SU-DHL-6 (cell line): ENCODE results near the gene IL6R.
"Not testable (repeated sequence)": the region's sequence is repeated elsewhere in the genome, so short reads cannot be mapped to it uniquely, and the experiment has no call there.

Source experiments
- H2AFZ ChIP-seq: fragments of 200-600 bp; sonication (generic); 2 replicates; pipeline ENCODE4 v1.6.1; 2014; ENCODE audit warnings: low read depth, mild to moderate bottlenecking, moderate library complexity, mixed read lengths, antibody characterized with exemption, low read length; ENCODE audit not compliant: severe bottlenecking
- H3F3A ChIP-seq: fragments of 200-600 bp; shearing (Covaris generic); 2 replicates; pipeline ENCODE4 v1.6.0; 2016; ENCODE audit warnings: antibody characterized with exemption, mild to moderate bottlenecking; ENCODE audit not compliant: insufficient read depth
- H3K27ac ChIP-seq: fragments of 200-600 bp; sonication (generic); 2 replicates; pipeline ENCODE4 v1.5.1; 2016; ENCODE audit warnings: low read depth, mild to moderate bottlenecking, low read length, moderate library complexity, mixed read lengths
- H3K27me3 ChIP-seq: fragments of 200-600 bp; sonication (generic), shearing (Covaris generic); 2 replicates; pipeline ENCODE4 v1.6.0; 2014; ENCODE audit warnings: mild to moderate bottlenecking, low read length
- H3K36me3 ChIP-seq: fragments of 200-600 bp; sonication (generic); 2 replicates; pipeline ENCODE4 v1.6.1; 2014; ENCODE audit warnings: mild to moderate bottlenecking, low read length, mixed read lengths
- H3K4me2 ChIP-seq: fragments of 300-600, 200-600 bp; shearing (Covaris generic), sonication (generic); 2 replicates; pipeline ENCODE4 v1.6.0; 2014; ENCODE audit warnings: low read length, low read depth, mild to moderate bottlenecking; ENCODE audit not compliant: poor library complexity, severe bottlenecking
- H3K4me3 ChIP-seq: fragments of 200-600 bp; sonication (generic); 2 replicates; pipeline ENCODE4 v1.5.1; 2014; ENCODE audit warnings: antibody characterized with exemption, low read length, mild to moderate bottlenecking, mixed read lengths; ENCODE audit not compliant: insufficient read depth, poor library complexity, severe bottlenecking
- H3K79me2 ChIP-seq: fragments of 200-600 bp; sonication (generic); 2 replicates; pipeline ENCODE4 v1.6.1; 2014; ENCODE audit warnings: mild to moderate bottlenecking, low read length, moderate library complexity; ENCODE audit not compliant: insufficient read depth
- H3K9ac ChIP-seq: fragments of 200-600 bp; sonication (generic); 2 replicates; pipeline ENCODE4 v1.7.0; 2014; ENCODE audit warnings: mild to moderate bottlenecking, low read length
- H3K9me2 ChIP-seq: fragments of 200-600 bp; sonication (generic); replicated peaks from 2 replicates; pipeline ENCODE4 v1.6.1; 2014; ENCODE audit warnings: low read length; ENCODE audit not compliant: insufficient read depth
- H3K9me3 ChIP-seq: fragments of 200-600 bp; sonication (generic); 2 replicates; pipeline ENCODE4 v1.6.1; 2014; ENCODE audit warnings: low read length, mixed read lengths; ENCODE audit not compliant: insufficient read depth
- H4K20me1 ChIP-seq: fragments of 200-600 bp; sonication (generic); 2 replicates; pipeline ENCODE4 v1.6.1; 2014; ENCODE audit warnings: low read depth, mild to moderate bottlenecking, antibody characterized with exemption, low read length, moderate library complexity, mixed read lengths
- EZH2phosphoT487 ChIP-seq: fragments of 200-600 bp; sonication (generic), shearing (Covaris generic); conservative IDR thresholded peaks from 2 replicates; pipeline ENCODE4 v1.6.1; 2018; ENCODE audit warnings: mild to moderate bottlenecking, antibody characterized with exemption, low read length, moderate library complexity, mixed read lengths
- TF ChIP-seq, protein P1 (sequence below): fragments of 200-600 bp; sonication (generic); IDR thresholded peaks from one replicate; pipeline ENCODE4 v1.5.1; 2017; ENCODE audit warnings: antibody characterized with exemption, mild to moderate bottlenecking, low read length, moderate library complexity; ENCODE audit not compliant: insufficient read depth, poor library complexity, severe bottlenecking

Gene IL6R

DNA sequence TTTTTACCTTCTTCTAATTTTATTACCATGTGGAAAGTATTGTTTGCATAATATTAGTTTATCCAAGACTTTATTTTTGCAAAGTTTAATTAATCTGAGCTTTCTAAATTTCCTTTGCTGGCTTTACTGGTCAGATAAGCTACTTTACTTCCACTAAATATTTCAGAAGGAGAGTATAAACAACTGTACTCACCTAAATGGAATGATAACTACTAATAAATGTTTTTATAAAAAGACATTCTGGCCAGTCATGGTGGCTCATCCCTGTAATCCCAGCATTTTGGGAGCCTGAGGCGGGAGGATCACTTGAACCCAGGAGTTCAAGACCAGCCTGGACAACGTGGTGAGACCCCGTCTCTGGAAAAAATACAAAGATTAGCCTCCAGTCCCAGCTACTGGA is 43.8 kb upstream of the IL6R start:
- Histone ChIP-seq H3K4me3 (no peak overlapping the region), H3K27ac (no peak overlapping the region), H3K36me3 (no peaks in the 10 kb centered on the region), H2AFZ (no peak overlapping the region), H3K4me2 (no peak overlapping the region), H3K27me3 (no peaks in the 10 kb centered on the region), H3F3A (no peaks in the 10 kb centered on the region), H3K9ac (no peak overlapping the region), H3K9me3 (no peaks in the 10 kb centered on the region), H4K20me1 (no peaks in the 10 kb centered on the region), H3K79me2 (no peaks in the 10 kb centered on the region), H3K9me2 (no peaks in the 10 kb centered on the region)
- no peak for TF ChIP-seq EZH2phosphoT487
- TF ChIP-seq, protein P1, sequence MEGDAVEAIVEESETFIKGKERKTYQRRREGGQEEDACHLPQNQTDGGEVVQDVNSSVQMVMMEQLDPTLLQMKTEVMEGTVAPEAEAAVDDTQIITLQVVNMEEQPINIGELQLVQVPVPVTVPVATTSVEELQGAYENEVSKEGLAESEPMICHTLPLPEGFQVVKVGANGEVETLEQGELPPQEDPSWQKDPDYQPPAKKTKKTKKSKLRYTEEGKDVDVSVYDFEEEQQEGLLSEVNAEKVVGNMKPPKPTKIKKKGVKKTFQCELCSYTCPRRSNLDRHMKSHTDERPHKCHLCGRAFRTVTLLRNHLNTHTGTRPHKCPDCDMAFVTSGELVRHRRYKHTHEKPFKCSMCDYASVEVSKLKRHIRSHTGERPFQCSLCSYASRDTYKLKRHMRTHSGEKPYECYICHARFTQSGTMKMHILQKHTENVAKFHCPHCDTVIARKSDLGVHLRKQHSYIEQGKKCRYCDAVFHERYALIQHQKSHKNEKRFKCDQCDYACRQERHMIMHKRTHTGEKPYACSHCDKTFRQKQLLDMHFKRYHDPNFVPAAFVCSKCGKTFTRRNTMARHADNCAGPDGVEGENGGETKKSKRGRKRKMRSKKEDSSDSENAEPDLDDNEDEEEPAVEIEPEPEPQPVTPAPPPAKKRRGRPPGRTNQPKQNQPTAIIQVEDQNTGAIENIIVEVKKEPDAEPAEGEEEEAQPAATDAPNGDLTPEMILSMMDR: no peak

DNA sequence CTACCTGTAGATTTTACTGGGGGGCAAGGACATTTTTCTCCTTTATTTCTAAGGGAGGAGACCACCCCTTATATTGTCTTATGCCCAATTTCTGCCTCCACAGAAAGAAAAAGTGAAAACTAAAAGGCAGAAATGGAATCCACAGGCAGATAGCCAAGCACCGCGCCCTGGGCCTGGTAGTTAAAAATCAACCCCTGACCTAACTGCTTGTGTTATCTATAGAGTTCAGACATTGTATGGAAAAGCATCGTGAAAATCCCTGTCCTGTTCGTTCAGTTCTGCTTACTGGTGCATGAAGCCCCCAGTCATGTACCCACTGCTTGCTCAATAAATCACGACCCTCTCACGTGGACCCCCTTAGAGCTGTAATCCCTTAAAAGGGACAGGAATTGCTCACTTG is 33.7 kb upstream of the IL6R start:
- H3K9me3 ChIP-seq: no peaks in the 10 kb centered on the region
- H3F3A ChIP-seq: no peaks in the 10 kb centered on the region
- H3K27ac ChIP-seq: no peak overlapping the region
- H4K20me1 ChIP-seq: no peaks in the 10 kb centered on the region
- H3K36me3 ChIP-seq: no peaks in the 10 kb centered on the region
- H3K4me3 ChIP-seq: no peak overlapping the region
- TF ChIP-seq, protein P1: no peak
- TF ChIP-seq EZH2phosphoT487: no peak
- H3K79me2 ChIP-seq: no peaks in the 10 kb centered on the region
- no peaks in the 10 kb centered on the region for H3K27me3 ChIP-seq
- no peaks in the 10 kb centered on the region for H3K9me2 ChIP-seq
- H2AFZ ChIP-seq: no peak overlapping the region
- no peak overlapping the region for H3K4me2 ChIP-seq
- H3K9ac ChIP-seq: no peak overlapping the region

DNA sequence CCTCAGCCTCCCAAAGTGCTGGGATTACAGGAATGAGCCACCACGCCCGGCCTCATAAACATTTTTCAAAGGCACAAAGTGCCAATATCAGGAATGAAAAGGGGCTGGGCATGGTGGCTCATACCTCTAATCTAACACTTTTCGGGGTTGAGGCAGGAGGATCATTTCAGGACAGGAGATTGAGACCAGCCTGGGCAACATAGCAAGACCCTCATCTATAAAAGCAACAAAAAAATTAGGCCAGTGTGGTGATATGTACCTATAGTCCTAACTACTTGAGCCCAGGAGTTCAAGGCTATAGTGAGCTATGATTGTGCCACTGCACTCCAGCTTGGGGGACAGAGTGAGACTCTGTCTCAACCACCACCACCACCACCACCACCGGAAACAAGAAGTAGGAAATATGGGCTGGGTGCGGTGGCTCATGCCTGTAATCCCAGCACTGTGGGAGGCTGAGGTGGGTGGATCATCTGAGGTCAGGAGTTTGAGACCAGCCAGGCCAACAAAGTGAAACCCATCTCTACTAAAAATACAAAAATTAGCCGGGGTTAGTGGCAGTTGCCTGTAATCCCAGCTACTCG is 31.3 kb upstream of the IL6R start:
- H3K4me2 ChIP-seq, H3K36me3 ChIP-seq, H2AFZ ChIP-seq, H3K79me2 ChIP-seq, H3K27me3 ChIP-seq, H4K20me1 ChIP-seq, H3K4me3 ChIP-seq, H3K9ac ChIP-seq, H3K27ac ChIP-seq, H3K9me3 ChIP-seq, H3F3A ChIP-seq, H3K9me2 ChIP-seq: not testable (repeated sequence)

DNA sequence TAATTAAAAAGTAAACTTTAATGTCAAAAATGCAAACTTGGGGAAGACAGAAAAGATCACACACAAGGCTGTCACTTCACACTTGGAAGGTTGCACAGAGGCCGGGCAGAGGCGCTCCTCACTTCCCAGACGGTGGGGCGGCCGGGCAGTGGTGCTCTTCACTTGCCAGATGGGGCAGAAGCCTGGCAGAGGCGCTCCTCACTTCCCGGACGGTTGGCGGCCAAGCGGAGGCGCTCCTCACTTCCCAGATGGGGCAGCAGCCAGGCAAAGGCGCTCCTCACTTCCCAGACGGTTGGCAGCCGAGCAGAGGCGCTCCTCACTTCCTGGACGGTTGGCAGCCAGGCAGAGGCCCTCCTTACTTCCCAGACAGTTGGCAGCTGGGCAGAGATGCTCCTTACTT is 25.8 kb upstream of the IL6R start:
- Histone ChIP-seq H3F3A (no peaks in the 10 kb centered on the region), H3K9me3 (no peaks in the 10 kb centered on the region), H3K27ac (no peak overlapping the region), H3K27me3 (no peaks in the 10 kb centered on the region), H3K9ac (no peak overlapping the region), H3K36me3 (no peaks in the 10 kb centered on the region), H2AFZ (no peak overlapping the region), H3K4me3 (no peak overlapping the region), H3K79me2 (no peaks in the 10 kb centered on the region), H3K9me2 (no peaks in the 10 kb centered on the region), H4K20me1 (no peaks in the 10 kb centered on the region), H3K4me2 (no peak overlapping the region)
- TF ChIP-seq, protein P1: no peak
- TF ChIP-seq EZH2phosphoT487: no peak
